Measurements from ENCODE around the gene USP15.

- no peak for TF ChIP-seq EP300 (IDR thresholded peaks at IDR 0.05; ENCODE audit: borderline replicate concordance)
- TF ChIP-seq RAD21 (IDR thresholded peaks at IDR 0.05; ENCODE audit: low read depth) = no peak
- TF ChIP-seq FOXM1 (IDR thresholded peaks at IDR 0.05; ENCODE audit: borderline replicate concordance, low read depth) = no peak
- TF ChIP-seq TAF1 (IDR thresholded peaks at IDR 0.05; ENCODE audit: low read depth) = no peak
- TF ChIP-seq NFIC (IDR thresholded peaks at IDR 0.05) = no peak
- no peak for TF ChIP-seq CREB1 (IDR thresholded peaks at IDR 0.05; ENCODE audit: low read depth)
- TF ChIP-seq MAX (IDR thresholded peaks at IDR 0.05) = no peak
- TF ChIP-seq EGR1 (IDR thresholded peaks at IDR 0.05) = no peak
- TF ChIP-seq TCF12 (IDR thresholded peaks at IDR 0.05; ENCODE audit: low read depth) = no peak
- no peak for TF ChIP-seq CEBPB (IDR thresholded peaks at IDR 0.05)
Observed at GRCh38 chr12:62269464-62270228, 9.4 kb downstream of the USP15 start.
